Measurements from ENCODE around the gene ADAM22.

- TF ChIP-seq, protein P1, sequence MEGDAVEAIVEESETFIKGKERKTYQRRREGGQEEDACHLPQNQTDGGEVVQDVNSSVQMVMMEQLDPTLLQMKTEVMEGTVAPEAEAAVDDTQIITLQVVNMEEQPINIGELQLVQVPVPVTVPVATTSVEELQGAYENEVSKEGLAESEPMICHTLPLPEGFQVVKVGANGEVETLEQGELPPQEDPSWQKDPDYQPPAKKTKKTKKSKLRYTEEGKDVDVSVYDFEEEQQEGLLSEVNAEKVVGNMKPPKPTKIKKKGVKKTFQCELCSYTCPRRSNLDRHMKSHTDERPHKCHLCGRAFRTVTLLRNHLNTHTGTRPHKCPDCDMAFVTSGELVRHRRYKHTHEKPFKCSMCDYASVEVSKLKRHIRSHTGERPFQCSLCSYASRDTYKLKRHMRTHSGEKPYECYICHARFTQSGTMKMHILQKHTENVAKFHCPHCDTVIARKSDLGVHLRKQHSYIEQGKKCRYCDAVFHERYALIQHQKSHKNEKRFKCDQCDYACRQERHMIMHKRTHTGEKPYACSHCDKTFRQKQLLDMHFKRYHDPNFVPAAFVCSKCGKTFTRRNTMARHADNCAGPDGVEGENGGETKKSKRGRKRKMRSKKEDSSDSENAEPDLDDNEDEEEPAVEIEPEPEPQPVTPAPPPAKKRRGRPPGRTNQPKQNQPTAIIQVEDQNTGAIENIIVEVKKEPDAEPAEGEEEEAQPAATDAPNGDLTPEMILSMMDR (IDR thresholded peaks at IDR 0.05; ENCODE audit: low read depth, low read length), result no peak
- TF ChIP-seq EZH2phosphoT487 (IDR thresholded peaks at IDR 0.05; ENCODE audit: low read depth), result no peak
Measured at GRCh38 chr7:88072715-88073055, 138.6 kb downstream of the ADAM22 start.

All from OCI-LY3 (cell line).